Fibroblast of skin of left biceps (primary cell): ENCODE measurements around the gene NPIPA3.
"Not testable (repeated sequence)": the region's sequence is repeated elsewhere in the genome, so short reads cannot be mapped to it uniquely, and the experiment has no call there.

Experiments
- DNase-seq, 2 experiments: peaks; one replicate each; pipeline ENCODE4 v3.0.0-alpha.2; 2013; ENCODE audit warnings: low read depth in 2 of 2

Gene NPIPA3

DNA sequence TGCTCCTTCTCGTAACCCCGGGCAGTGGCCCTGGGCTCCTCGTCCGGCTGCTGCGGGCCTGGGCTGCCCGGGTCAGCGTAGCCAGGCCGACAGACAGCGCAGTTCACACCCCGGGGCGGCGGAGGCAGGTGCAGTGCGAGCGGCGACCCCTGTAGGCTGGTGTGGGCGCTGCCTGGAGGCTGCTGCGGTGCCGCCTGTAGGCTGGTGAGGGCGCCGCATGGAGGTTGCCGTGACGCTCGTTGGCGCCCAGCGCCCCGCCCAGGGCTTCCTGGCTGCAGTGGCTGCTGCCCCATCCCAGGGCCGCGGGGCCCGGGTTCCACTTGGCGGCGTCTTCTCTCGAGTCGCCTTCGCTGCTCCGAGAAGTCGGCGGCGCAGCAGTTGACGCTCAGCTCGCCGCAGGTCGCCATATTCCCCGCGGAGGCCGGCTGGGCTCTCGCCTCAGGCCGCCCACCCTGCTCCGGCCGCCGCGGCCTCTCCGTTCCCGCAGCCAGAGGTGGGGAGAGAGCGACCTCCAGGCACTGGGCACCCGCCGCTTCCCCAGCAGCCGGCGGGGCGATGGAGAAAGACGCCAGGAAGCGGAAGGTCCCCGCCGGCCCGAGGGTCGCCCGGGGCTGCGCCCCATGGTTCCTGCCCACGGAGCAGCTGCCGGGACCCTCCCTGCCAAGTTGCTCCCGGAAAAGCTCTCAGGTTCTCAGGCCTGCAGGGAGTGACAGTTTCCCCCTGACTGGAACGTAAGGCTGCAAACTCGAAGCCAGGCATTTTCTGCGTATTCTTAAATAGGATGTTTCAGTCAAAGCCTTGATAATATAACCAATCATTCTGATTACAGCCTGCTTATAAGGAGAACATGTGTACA lies 39.3 kb downstream of the NPIPA3 start, which contains the start of gene NPIPA2:
Gene NPIPA2 (plus strand): TSS at position 261 of the 856 bp plus-strand sequence. CDS start 5,533 bp downstream, outside the sequence.
- not testable (repeated sequence) for DNase-seq

GRCh38 chr16:14773654-14774053 lies 70.4 kb downstream of the NPIPA3 start:
- DNase-seq = not testable (repeated sequence)

DNA sequence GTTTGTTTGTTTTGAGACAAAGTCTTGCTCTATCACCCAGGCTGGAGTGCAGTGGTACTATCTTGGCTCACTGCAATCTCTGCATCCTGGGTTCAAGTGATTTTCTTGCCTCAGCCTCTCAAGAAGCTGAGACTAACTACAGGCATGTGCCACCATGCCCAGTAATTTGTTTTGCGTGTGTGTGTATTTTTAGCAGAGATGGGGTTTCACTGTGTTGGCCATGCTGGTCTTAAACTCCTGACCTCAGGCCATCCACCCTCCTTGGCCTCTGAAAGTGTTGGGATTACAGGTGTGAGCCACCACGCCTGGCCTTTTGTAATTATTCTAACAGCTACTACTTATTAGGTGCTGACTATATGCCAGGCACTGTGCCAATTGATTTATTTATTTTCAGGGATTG lies 72.4 kb downstream of the NPIPA3 start:
- DNase-seq = not testable (repeated sequence)
